Stomach (tissue), 9 donors: ENCODE measurements around the gene MINDY3. TPM values are rescaled to one million over a fixed set of nuclear protein-coding genes. Genes with fewer than 3 reads are reported as not detected.
A peak's percentile ranks its signal among the peaks of the same experiment; 100 is the strongest.

Source experiments
- DNase-seq, 2 donors: peaks; one replicate each; pipeline versions ENCODE4 v3.0.0 to v3.0.0-alpha.2; 2013 to 2019
- H3K27ac ChIP-seq, 5 donors: fragments of 200-600 bp in 4 of 5; sonication (generic) in 4 of 5; one replicate each; pipeline ENCODE4 v1.5.1; 2013 to 2019; ENCODE audit warnings: mild to moderate bottlenecking in 1 of 5, moderate library complexity in 1 of 5
- H3K27me3 ChIP-seq, 3 donors: fragments of 200-600 bp; sonication (generic); one replicate each; pipeline ENCODE4 v1.5.1; 2017 to 2019; ENCODE audit warnings: mixed run types in 1 of 3
- H3K36me3 ChIP-seq, 4 donors: fragments of 200-600 bp; sonication (generic); 1 replicate in 3 of 4; 2 replicates in 1 of 4; pipeline ENCODE4 v1.5.1; 2016 to 2019
- H3K4me1 ChIP-seq, 4 donors: fragments of 200-600 bp; sonication (generic); one replicate each; pipeline ENCODE4 v1.5.1; 2016 to 2019
- H3K4me3 ChIP-seq, 4 donors: fragments of 200-600 bp; sonication (generic) in 3 of 4; one replicate each; pipeline ENCODE4 v1.5.1; 2016 to 2019; ENCODE audit warnings: mild to moderate bottlenecking in 1 of 4
- H3K9me3 ChIP-seq, 4 donors: fragments of 200-600 bp; sonication (generic); one replicate each; pipeline ENCODE4 v1.5.1; 2016 to 2019
- CTCF ChIP-seq, 7 experiments: fragments of 450-650 bp in 4 of 7; fragments of 200-600 bp in 3 of 7; sonication (generic) in 3 of 7; IDR thresholded peaks; one replicate each; pipeline ENCODE4 v1.5.1; 2016 to 2019; ENCODE audit warnings: antibody characterized with exemption in 7 of 7, control low read depth in 2 of 7, mild to moderate bottlenecking in 1 of 7
- EP300 ChIP-seq: sonication (generic); formaldehyde crosslinking; IDR thresholded peaks from one replicate; pipeline ENCODE4 v1.6.1; 2017; ENCODE audit warnings: antibody characterized with exemption
- POLR2A ChIP-seq, 4 donors: fragments of 450-650 bp; IDR thresholded peaks; one replicate each; pipeline ENCODE4 v1.6.1; 2016; ENCODE audit warnings: antibody characterized with exemption in 4 of 4, control low read depth in 2 of 4, mild to moderate bottlenecking in 1 of 4, moderate library complexity in 1 of 4
- POLR2AphosphoS5 ChIP-seq, 3 donors: sonication (generic); formaldehyde crosslinking; IDR thresholded peaks; one replicate each; pipeline ENCODE4 v1.6.1; 2016; ENCODE audit warnings: antibody characterized with exemption in 3 of 3
- WGBS, 5 donors: extraction: QIAGEN DNeasy Blood & Tissue Kit in 3 of 5; methylation state at CpG; one replicate each; pipeline versions ENCODE4 v1.1.5 to v1.1.7; 2013 to 2018; 5-methylcytosine and 5-hydroxymethylcytosine counted together
- intact Hi-C: fragments of 100-400 bp; cut with DNase I; formaldehyde crosslinking; loops from one replicate; pipeline ENCODE4 v1.15.1; 2023; ENCODE audit warnings: low total_unique reads
- polyA plus RNA-seq, 3 donors: library from polyadenylated mRNA; stranded (reverse); fragments of 200-250 nt; gene quantifications; one replicate each; pipeline ENCODE4 v1.2.3, GENCODE V29; 2013
- total RNA-seq, 5 donors: library from RNA; depleted of rRNA; stranded (reverse); fragments of >200 nt; gene quantifications; one replicate each; pipeline versions ENCODE4 v1.1.0 to v1.2.3, GENCODE V29; 2014 to 2016
- donor health status: healthy with polysubstance abuse.
- donor health status: Bipolar disorder and iron deficiency.
- donor health status: healthy.

Gene MINDY3
- total and polyA plus RNA-seq, 8 donors = 7.6 to 55.4 (median 17.6) TPM

- no peak for TF ChIP-seq CTCF (IDR thresholded peaks at IDR 0.05)
- no peak for TF ChIP-seq POLR2A (IDR thresholded peaks at IDR 0.05)
- TF ChIP-seq POLR2AphosphoS5 (IDR thresholded peaks at IDR 0.05) = no peak
- no peak for TF ChIP-seq EP300
- intact Hi-C loops = no loop called here
- 76 to 87% (median 86%) methylated on average over 5 of the region's 5 CpGs for WGBS, 5 donors
These were observed 118.7 kb downstream of the MINDY3 start for GRCh38 chr10:15741581-15741980.

GRCh38 chr10:15740261-15740660 lies 120.0 kb downstream of the MINDY3 start:
- Histone ChIP-seq H3K4me1 (peaks cover 0 to 9% (median 0%) of the 10 kb centered on the region in 4 donors), H3K9me3 (no peaks in the 10 kb centered on the region), H3K27ac (no peak overlapping the region), H3K36me3 (no peaks in the 10 kb centered on the region), H3K27me3 (peaks cover 0 to 7% (median 0%) of the 10 kb centered on the region in 3 donors), H3K4me3 (no peak overlapping the region)
- intact Hi-C loops = no loop called here
- no peak for DNase-seq
- no peak for TF ChIP-seq EP300
- no peak for TF ChIP-seq POLR2AphosphoS5 (IDR thresholded peaks at IDR 0.05)
- no peak for TF ChIP-seq CTCF (IDR thresholded peaks at IDR 0.05)
- no peak for TF ChIP-seq POLR2A (IDR thresholded peaks at IDR 0.05)
- 85 to 94% (median 92%) methylated on average over 6 of the region's 6 CpGs for WGBS, 5 donors

More at GRCh38 chr10:15741581-15741980, 118.7 kb downstream of the MINDY3 start:
- Histone ChIP-seq H3K4me3 (no peak overlapping the region), H3K9me3 (no peaks in the 10 kb centered on the region), H3K36me3 (no peaks in the 10 kb centered on the region), H3K27me3 (no peaks in the 10 kb centered on the region), H3K4me1 (peaks cover 0 to 3% (median 0%) of the 10 kb centered on the region in 4 donors), H3K27ac (no peak overlapping the region)
- DNase-seq = no peak

- DNase-seq = peak in 1 of 2 donors; percentile 54
- Histone ChIP-seq H3K36me3 (no peaks in the 10 kb centered on the region), H3K4me1 (peaks cover 0 to 9% (median 0%) of the 10 kb centered on the region in 4 donors), H3K27ac (peak overlapping the region in 2 of 5 donors; percentile 59 to 68), H3K27me3 (peaks cover 0 to 7% (median 0%) of the 10 kb centered on the region in 3 donors), H3K9me3 (no peaks in the 10 kb centered on the region), H3K4me3 (no peak overlapping the region)
- intact Hi-C loops = no loop called here
- 64 to 75% (median 68%) methylated on average over 9 of the region's 9 CpGs for WGBS, 5 donors
- TF ChIP-seq POLR2A (IDR thresholded peaks at IDR 0.05) (no peak), CTCF (IDR thresholded peaks at IDR 0.05) (no peak)
These were observed 120.9 kb downstream of the MINDY3 start for GRCh38 chr10:15739254-15739970.

- TF ChIP-seq POLR2A (IDR thresholded peaks at IDR 0.05) (no peak), CTCF (IDR thresholded peaks at IDR 0.05) (no peak), POLR2AphosphoS5 (IDR thresholded peaks at IDR 0.05) (no peak), EP300 (no peak)
- Histone ChIP-seq H3K36me3 (no peaks in the 10 kb centered on the region), H3K27me3 (peaks cover 0 to 7% (median 0%) of the 10 kb centered on the region in 3 donors), H3K27ac (peak overlapping the region in 4 of 5 donors; percentile 33 to 68 (median 57)), H3K9me3 (no peaks in the 10 kb centered on the region), H3K4me3 (no peak overlapping the region), H3K4me1 (peaks cover 0 to 9% (median 0%) of the 10 kb centered on the region in 4 donors)
- intact Hi-C loops = no loop called here
- WGBS, 5 donors = 64 to 80% (median 78%) methylated on average over 10 of the region's 10 CpGs
- peak in 1 of 2 donors; percentile 89 for DNase-seq
These were observed 121.9 kb downstream of the MINDY3 start for GRCh38 chr10:15738270-15738925.
